GM21360 (cell line): ENCODE results near the gene PMS2.
"Not testable (repeated sequence)": the region's sequence is repeated elsewhere in the genome, so short reads cannot be mapped to it uniquely, and the experiment has no call there.

Source experiments
- ATAC-seq: cut with Tn5 transposase; IDR thresholded peaks from one replicate; pipeline ENCODE4 v1.9.1; 2021; ENCODE audit warnings: mild to moderate bottlenecking, moderate library complexity; ENCODE audit not compliant: unreplicated experiment

Gene PMS2

DNA sequence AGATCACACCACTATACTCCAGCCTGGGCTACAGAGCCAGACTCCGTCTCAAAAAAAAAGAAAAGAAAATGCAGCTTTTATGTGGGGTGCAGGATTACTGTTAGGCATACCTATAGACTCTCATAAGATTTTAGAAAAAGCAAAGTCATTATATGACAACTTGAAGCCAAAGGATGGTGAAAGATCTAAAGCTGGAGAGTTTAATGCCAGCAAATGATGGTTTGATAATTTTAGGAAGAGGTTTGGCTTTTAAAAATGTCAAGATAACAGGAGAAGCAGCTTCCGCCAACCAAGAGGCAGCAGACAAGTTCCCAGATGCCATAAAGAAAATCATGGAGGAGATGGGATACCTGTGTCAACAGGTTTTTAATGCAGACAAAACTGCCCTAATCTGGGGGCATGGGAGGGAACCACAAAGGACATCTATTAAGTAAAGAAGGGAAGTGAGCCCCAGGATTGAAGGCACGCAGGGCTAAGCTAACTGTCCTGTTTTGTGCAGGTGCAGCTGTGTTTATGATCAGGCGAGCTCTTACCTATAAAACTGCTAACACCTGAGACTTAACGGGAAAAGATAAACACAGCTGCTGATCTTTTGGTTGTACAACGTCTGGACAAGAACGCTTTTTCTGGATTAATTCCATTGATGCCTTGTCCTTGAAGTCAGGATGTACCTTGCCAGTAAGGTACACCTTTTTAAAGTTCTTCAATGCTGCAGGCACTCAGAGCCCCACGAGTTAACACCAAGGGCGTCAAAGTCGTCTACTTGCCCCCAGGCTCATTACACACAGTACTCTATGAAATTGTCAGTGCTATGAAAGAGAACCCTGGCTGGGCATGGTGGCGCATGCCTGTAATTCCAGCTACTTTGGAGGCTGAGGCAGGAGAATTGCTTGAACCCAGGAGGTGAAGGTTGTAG is 11.8 kb upstream of the PMS2 start:
- ATAC-seq: no peak

DNA sequence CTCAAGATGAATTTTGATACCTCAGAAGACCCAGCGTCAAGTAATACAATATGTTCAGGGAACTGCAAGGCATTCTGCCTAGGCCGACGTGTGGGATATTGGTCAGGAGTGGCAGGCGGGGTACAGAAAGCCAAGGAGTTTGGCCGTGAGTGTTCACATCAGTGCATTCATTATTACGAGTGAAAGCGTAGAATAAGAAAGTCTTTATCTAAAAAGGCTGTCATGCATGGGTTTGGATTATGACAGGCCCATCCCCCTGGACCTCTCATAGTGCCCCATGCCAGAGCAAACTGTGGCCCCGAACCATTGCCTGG is 7.8 kb upstream of the PMS2 start:
- no peak for ATAC-seq

DNA sequence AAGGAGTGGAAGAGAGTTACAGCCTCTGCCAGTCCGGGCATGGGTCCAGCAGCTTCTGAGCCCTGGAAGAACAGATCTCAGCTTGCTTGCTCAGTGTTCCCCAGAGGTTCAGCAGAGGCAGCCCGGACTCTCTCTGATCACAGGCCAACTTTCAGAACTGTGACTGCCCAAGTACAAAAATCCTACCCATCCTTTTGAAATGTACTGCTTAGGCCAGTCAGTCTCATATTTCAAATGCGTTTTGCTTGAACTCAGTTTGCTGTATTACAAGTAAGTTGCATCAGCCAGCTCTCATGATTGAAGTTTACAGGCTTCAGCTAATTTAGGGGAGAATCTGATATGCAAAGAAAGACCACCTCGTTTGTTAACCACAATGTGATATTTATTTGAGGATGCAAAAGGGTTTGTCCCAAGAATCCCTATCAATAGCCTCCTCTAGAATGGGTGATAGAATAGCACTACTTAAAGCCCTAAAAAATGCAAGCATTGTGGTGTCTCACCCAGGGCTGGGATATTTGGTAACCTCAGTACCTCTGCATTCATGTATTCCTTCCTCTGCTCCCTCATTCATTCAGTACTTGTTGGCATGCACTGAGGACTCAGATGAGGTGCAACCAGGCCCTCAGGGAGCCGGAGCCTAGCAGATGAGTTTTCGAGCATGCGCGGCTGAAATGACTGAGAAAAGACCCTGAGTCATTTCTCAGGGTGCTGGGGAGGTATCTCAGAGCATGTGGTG is 7.2 kb upstream of the PMS2 start:
- no peak for ATAC-seq

DNA sequence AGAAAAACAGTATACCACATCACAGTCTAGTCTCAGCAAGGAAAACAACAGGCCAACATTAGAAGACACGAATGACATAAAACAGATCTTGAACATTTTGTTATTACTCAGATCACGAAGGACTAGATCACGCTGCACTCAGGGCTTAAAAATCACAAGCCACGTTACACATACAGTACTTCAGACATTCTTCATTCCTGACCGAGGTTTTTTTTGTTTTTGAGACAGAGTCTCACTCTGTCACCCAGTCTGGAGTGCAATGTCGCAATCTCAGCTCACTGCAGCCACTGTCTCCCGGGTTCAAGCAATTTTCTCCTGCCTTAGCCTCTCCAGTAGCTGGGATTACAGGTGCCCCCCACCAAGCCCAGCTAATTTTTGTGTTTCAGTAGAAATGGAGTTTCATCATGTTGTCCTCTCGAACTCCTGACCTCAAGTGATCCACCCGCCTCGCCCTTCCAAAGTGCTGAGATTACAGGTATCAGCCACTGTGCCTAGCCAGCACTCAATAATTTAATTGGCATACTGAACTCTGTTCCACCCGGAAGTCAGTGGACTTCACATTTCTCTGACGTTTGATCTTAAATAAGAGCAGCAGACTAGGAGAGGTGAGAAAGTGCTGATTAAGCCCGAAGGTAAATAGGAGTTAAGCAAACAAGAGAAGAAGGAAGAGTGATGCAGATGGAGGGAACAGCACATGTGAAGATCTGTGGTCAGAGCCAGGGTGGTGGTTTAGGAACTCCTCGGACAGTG is 3.7 kb upstream of the PMS2 start:
- ATAC-seq: no peak

DNA sequence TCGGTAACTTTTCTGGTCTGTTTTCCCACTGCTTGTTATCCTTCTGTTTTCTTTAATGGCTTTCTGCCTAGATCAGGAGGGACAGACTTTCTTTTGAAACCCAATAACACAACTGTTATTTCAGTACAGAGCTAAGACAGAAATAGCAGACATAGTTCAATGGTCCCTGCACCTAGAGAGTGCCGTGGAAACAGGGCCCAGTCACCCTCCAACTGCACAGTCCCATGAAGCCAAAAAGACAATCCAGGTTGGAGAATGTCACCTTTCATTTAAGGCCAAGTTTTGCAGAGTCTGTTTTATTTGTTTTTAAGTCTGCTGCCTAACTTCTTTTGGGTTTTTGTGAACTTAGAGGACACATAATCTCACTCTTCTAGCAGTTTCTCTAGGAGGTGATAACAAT is 2.7 kb upstream of the PMS2 start:
- no peak for ATAC-seq

DNA sequence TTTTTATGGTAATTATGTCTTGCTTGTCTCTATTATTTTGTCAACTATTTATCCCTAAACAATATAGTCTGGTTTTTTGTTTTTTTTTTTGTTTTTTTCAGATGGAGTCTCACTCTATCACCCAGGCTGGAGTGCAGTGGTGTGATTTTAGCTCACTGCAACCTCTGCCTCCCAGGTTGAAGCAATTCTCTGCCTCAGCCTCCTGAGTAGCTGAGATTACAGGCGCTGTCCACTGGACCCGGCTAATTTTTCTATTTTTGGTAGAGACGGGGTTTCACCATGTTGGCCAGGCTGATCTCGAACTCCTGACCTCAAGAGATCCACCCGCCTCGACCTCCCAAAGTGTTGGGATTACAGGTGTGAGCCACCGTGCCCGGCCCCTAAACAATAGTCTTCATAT is 1.5 kb upstream of the PMS2 start:
- ATAC-seq: not testable (repeated sequence)

DNA sequence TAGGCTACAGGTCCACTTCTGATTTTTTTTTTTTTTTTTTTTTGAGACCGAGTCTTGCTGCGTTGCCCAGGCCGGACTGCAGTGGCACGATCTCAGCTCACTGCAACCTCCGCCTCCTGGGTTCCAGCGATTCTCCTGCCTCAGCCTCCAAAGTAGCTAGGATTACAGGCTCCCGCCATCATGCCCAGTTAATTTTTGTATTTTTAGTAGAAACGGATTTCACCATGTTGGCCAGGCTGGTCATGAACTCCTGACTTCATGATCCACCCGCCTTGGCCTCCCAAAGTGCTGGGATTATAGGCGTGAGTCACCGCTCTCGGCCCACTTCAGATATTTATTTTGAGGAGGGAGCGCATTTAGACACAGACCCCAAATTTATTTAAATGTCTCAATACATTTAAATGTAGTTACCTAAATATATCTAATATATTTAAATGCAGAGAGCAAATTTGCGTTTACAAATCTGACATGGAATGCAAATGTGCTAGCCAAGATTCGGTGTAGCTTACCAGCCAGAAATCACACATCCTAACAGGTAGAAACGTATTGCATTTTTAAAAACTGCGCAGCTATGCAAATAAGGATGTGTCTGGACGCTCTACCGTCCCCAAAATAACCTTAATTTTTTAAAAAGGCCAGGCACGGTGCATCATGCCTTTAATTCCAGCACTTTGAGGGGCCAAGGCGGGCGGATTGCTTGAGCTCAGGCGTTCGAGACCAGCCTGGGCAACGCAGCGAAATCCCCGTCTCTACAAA is 836 bp downstream of the PMS2 start:
- ATAC-seq: not testable (repeated sequence)

DNA sequence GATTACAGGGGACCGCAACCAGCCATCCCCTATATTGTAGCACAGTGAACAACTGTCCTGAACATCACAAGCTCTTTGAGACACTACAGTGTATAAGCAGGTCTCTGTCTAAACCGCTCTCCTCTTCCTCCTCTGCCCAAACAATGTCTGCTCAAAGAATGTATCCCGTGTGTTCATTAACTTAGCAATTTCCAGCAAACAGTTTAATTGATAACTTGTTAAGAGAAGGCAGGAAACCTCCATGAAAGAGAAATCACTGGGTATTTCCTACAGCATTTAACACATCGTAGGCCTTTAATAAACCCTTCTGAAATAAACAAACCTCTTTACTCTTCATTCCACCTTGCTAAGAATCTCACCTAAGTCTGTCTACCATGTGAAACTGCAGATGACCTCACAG is 1.5 kb downstream of the PMS2 start:
- ATAC-seq: no peak

DNA sequence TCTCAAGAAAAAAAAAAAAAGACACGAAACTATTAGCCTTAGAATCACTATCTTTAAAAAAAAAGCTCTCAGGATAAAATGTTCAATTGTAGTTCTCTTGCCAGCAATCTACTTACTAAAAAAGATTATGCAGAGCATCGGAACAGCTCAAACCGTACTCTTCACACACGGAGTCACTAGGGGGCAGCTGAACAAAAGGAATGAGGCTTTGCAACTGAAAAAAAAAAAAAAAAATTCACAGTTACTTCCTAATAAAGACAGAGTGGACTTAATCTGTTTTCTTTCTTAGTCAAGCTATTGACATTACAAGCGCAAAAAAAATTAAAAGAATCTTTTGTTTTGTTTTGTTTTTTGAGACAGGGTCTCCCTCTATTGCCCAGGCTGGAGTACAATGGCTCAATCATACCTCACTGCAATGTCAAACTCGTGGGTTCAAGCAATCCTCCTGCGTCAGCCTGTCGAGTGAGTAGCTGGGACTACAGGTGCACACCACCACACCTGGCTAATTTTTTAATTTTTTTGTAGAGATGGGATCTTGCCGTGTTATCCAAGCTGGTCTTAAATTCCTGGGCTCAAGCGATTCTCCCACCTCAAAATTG is 11.5 kb downstream of the PMS2 start:
- ATAC-seq: no peak

DNA sequence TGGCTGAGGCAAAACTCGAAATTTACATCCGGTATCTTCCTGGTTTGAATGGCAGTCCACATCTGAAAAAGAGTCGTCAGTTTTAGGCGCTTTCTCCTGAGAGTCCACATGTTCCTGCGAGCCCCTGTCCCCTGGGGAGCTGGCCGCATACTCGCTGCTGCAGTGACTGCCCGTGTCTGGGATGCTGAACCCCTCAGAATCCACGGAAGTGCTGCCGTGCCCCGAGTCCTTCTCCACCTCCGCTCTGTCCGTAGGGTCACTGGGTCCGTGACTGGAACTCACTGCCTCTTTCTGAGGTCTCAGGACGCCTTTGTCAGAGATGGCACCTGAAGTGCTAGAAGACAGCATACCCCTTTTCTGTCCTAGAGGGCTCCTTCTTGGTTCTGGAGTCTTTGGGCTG is 21.8 kb downstream of the PMS2 start:
- not testable (repeated sequence) for ATAC-seq

DNA sequence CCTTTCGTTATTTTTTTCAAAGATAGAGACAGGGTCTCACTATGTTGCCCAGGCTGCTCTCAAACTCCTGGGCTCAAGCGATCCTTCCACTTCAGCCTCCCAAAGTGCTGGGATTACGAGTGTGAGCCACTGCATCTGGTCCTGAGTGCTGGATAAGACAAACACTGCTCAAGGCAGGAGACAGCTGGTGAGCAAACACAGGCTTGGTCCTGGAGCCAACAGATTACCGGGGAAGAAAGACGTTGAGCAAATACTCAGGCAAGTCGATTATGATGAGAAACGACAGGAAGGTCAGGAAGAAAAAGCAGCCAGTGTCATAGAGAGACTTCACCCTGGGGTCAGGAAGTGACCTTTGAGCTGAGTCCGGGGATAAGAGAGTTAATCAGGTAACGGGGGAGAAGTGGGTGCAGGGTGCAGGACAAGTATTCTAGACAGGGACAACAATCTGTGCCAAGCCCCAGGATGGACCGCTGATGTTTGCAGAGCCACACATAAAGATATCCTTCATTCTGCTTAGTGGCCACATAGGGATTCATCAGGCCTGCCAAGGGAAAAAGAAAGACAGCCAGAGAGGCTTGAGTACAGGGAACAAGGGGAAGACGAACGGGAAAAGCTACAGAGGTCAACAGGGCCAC is 29.1 kb downstream of the PMS2 start:
- not testable (repeated sequence) for ATAC-seq

DNA sequence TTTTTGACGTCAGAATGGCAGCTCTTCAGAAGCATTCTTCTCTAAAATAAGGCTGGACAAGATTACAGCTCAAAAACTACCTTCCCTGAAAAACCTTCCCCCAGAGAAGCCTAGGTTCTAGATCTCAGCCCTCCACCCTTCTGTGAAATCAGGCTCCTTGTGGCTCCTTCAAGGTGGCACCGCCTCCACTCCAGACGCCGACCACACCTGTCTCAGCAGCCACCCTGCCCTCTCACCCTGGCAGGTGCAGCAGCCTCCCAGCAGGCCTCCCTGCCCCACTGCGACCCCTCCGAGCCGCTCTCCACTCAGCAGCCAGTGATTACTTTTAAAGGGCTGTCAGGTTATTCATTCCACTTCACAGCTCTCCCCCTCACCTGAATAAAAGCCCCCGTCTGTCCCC is 35.3 kb downstream of the PMS2 start:
- not testable (repeated sequence) for ATAC-seq

DNA sequence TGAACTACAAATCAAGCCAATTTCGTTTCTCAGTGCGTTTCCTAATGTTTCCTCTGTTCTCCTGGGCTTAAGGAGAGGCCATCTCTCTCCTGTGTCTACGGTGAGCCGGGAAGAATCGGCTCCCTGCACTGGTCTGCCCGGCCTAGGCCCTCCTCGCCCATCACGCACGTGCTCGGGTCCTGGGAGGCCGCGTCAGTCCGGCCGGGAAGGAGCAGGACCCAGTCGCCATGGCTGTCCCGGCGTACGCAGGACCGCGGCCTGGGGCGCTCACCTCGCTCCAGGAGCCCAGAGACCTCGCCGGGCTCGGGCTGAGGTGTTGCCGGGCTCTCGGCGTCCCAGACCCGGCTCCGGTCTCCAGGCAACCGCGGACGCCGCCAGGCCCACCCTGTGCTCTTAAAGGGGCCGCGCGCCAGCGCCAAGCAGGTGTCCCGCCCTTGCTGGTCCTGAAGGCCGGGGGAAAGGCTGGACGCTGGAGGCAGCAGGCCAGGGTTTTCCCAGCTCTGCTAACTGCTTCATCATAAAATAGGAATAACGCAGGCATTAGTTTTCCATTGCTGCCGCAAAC is 38.4 kb downstream of the PMS2 start, which contains the start of gene RSPH10B:
RSPH10B (minus strand) TSS at position 343 of the 565 bp plus-strand sequence. CDS start 3,573 bp downstream, outside the sequence.
- not testable (repeated sequence) for ATAC-seq

DNA sequence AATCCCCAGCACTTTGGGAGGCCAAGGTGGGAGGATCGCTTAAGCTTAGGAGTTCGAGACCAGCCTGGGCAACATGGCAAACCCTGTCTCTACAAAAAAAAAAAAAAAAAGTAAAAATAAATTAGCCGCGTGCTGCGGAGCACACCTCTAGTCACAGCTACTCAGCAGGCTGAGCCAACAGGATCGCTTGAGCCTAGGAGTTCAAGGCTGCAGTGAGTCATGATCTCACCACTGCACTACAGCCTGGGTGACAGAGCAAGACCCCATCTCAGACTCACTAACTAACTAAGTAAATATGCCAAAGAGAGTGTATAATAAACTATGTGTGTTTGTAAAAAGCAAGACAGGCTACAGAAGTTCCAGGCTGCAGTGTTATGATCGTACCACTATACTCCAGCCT is 45.0 kb downstream of the PMS2 start:
- not testable (repeated sequence) for ATAC-seq

DNA sequence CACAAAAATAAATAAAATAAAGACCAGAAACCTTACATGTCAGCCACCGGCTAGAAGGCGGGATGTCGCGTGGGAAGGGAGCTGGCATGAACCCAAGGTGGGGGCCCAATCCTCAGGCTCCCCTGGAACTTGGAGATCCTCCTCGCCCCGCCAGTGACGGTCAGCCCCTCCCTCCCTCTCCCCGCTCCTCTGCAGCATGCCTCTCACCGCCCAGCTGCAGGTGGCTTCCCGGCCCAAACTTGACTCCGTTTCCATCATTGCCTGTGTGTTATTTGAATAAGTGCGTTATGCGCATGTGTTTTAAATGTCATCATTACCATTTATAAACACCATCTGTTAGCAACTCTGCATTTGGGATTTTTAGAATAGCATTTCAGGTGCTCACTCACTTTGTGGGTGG is 45.6 kb downstream of the PMS2 start:
- ATAC-seq: not testable (repeated sequence)

DNA sequence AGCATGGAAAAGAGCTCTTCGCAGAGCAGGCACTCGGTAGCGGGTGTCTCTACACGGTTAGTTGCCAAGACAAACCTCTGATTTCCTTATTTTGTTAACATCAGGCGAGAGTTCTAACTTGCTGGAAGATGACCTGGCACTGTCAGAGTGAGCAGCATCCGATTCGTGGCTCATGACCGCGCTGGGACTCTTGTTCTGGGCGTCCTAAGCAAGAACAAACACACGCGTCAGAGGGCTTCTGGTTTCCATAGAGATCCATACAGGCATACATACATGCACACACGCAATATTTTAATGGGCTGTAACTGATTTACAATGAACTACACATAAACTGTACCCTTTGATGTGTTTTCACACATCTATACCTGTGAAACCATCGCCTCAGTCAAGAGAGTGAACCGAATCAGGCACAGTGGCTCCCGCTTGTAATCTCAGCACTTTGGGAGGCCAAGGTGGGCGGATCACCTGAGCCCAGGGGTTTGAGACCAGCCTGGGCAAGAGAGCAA is 73.9 kb downstream of the PMS2 start:
- ATAC-seq: not testable (repeated sequence)

DNA sequence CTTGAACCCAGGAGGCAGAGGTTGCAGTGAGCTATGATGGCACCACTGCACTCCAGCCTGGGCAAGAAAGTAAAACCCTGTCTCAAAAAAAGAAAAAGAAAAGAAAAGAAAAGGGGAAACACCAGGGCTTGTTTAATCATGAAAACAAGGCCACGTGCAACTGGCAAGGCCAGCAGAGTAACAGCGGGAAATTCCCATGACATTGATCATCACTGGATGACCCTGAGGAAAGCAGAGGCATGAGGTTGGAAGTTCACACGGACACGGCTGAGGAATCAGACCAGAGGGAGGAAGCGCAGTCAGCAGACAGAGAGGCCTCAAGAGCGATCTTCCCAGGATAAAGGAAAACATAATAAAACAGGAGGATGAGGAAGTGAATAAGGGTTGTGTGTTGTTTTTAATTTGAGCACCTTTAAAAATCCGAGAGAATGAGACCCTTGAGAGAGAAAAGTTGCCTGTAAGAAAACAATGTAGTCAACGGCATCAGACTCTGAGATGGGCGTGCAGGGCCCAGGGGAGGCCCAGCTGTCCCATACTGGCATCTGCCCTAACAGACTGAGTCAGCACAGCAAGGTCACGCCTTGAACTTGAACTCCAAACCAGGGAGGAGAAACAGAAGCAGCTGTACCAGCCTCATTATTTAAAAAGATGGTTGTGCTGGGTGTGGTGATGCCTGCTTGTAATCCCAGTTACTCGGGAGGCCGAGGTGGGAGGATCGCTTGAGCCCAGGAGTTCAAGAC is 76.8 kb downstream of the PMS2 start:
- ATAC-seq: not testable (repeated sequence)

DNA sequence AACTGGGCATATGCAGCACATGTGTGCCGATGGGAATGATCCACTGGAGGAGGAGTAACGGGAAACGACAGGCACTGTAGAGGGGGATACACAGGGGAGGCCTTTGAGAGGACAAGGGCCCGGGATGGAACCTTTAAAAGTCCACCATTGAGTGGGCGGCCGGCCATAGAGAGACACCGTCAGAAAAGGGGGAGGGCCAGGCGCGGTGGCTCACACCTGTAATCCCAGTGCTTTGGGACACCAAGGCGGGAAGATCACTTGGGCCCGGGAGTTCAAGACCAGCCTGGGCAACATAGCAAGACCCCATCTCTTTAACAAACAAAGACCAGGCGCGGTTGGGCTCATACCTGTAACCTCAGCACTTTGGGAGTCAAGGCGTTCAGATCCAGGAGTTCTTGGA is 77.6 kb downstream of the PMS2 start:
- ATAC-seq: not testable (repeated sequence)

DNA sequence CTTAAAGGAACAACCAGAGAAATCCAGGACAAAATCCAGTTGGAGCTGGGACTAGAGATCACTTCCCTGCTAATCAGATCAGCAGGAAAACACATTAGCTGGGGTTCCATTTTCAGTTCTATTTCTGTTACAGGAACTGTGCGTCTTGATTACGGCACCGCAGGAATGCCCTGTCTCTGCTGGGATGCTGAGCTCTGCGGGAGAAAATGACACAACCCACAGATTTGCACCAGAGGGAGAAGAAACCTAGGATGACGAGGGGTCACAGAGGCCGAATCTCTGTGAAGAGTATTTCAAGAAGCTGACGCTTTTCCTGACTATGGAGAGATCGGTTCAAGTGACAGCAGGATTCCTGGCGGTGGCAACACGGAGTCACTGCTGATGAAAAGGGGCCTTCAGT is 78.6 kb downstream of the PMS2 start:
- not testable (repeated sequence) for ATAC-seq
